CD4-positive, CD25-positive, alpha-beta regulatory T cell (primary cell): ENCODE results near the gene ESRRB. TPM values are rescaled to one million over a fixed set of nuclear protein-coding genes. Genes with fewer than 3 reads are reported as not detected.

Experiments used
- ATAC-seq, 2 donors: fragments of 150-1000 bp; cut with Tn5 transposase; one replicate each; pipeline ENCODE4 v1.10.0; 2021; ENCODE audit warnings: low read depth in 2 of 2, moderate number of reproducible peaks in 2 of 2, moderate library complexity in 1 of 2
- DNase-seq, 3 donors: peaks; one replicate each; pipeline versions ENCODE4 v3.0.0 to v3.0.0-alpha.2; 2012 to 2022; ENCODE audit warnings: mixed read lengths in 1 of 3
- H3K27ac ChIP-seq: one replicate; pipeline ENCODE4 v1.7.0; 2013; ENCODE audit warnings: mild to moderate bottlenecking, low read length; ENCODE audit not compliant: insufficient read depth, poor library complexity, severe bottlenecking
- H3K27me3 ChIP-seq: one replicate; pipeline ENCODE4 v1.7.0; 2013; ENCODE audit warnings: low read length; ENCODE audit not compliant: control insufficient read depth, insufficient read depth
- H3K36me3 ChIP-seq: one replicate; pipeline ENCODE4 v1.7.0; 2013; ENCODE audit warnings: mild to moderate bottlenecking, low read length, moderate library complexity; ENCODE audit not compliant: control insufficient read depth, insufficient read depth
- H3K4me1 ChIP-seq: 2 replicates; pipeline ENCODE4 v1.7.0; 2013; ENCODE audit warnings: mild to moderate bottlenecking, low read length; ENCODE audit not compliant: insufficient read depth, control insufficient read depth, poor library complexity, severe bottlenecking
- H3K4me3 ChIP-seq: one replicate; pipeline ENCODE4 v1.7.0; 2013; ENCODE audit warnings: low read depth, mild to moderate bottlenecking, low read length, moderate library complexity
- H3K9me3 ChIP-seq, 2 experiments: 1 replicate in 1 of 2; 2 replicates in 1 of 2; pipeline ENCODE4 v1.7.0; 2013; ENCODE audit warnings: low read length in 2 of 2, mild to moderate bottlenecking in 1 of 2, moderate library complexity in 1 of 2; ENCODE audit not compliant: control insufficient read depth in 2 of 2
- H3K27ac Mint-ChIP-seq, 3 donors: one replicate each; pipeline ENCODE4 v1.8.0; 2020 to 2022; ENCODE audit warnings: mild to moderate bottlenecking in 3 of 3, mixed read lengths in 3 of 3, moderate library complexity in 2 of 3
- H3K27me3 Mint-ChIP-seq: one replicate; pipeline ENCODE4 v1.8.0; 2022; ENCODE audit warnings: mild to moderate bottlenecking, mixed read lengths
- H3K36me3 Mint-ChIP-seq: one replicate; pipeline ENCODE4 v1.8.0; 2020; ENCODE audit warnings: mixed read lengths
- H3K4me1 Mint-ChIP-seq, 4 donors: one replicate each; pipeline ENCODE4 v1.8.0; 2020 to 2022; ENCODE audit warnings: mixed read lengths in 4 of 4, mild to moderate bottlenecking in 1 of 4
- H3K4me3 Mint-ChIP-seq, 4 donors: one replicate each; pipeline ENCODE4 v1.8.0; 2020 to 2022; ENCODE audit warnings: mild to moderate bottlenecking in 4 of 4, mixed read lengths in 4 of 4, moderate library complexity in 3 of 4
- H3K9me3 Mint-ChIP-seq, 7 donors: one replicate each; pipeline ENCODE4 v1.8.0; 2020 to 2022; ENCODE audit warnings: mixed read lengths in 7 of 7, mild to moderate bottlenecking in 3 of 7, moderate library complexity in 2 of 7
- polyA plus RNA-seq, 4 donors: library from polyadenylated mRNA; unstranded; fragments of 300-500 nt; fragmentation: Illumina TruSeq; gene quantifications; one replicate each; pipeline ENCODE4 v1.2.3, GENCODE V29; 2021
- total RNA-seq: library from RNA; stranded (reverse); gene quantifications from one replicate; pipeline ENCODE4 v1.2.3, GENCODE V29; 2022

Gene ESRRB
- total and polyA plus RNA-seq, 5 donors from 2014 or later, result not detected

DNA sequence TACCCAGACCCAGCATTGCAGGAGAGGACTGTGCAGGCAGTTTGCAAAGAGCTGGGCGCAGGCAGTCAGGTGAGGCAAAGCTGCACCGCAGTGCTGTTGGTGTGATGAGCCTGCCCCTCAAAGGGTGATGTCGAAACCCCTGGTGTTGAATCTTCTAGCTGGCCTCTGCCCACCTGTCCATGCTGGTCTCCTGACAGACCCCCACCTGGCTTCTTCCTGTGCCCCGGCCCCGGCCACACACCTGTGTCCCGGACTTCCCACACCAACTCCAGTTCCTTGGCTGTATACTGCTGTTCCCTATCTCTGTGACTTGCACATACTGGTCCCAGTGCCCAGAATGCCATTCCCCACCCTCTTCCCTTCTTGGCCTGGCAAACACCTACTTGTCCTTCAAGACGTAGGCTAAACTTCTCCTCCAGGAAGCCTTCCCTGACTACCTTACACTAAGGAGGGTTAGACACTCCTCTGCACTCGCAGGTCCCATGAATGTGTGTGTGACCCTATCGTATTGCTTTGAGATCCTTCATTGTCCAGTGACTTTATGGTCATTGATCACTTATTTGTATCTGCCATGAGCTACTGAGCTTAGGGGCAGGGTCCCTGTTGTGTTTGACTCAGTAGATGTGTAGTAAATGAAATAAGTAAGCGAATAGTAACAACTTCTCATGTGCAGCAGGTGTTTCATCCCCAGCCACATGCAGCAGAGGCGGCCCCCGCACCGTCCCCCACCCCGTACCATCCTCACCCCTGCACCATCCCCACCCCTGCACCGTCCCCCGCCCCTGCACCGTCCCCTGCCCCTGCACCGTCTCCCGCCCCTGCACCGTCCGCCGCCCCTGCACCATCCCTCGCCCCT lies 37.4 kb downstream of the ESRRB start:
- no peak overlapping the region for H3K27ac Mint-ChIP-seq
- peaks cover 4% of the 10 kb centered on the region for H3K27me3 ChIP-seq
- H3K4me3 Mint-ChIP-seq, result no peak overlapping the region
- H3K36me3 Mint-ChIP-seq, result no peaks in the 10 kb centered on the region
- H3K9me3 ChIP-seq, result no peaks in the 10 kb centered on the region
- DNase-seq, result no peak
- no peaks in the 10 kb centered on the region for H3K4me1 ChIP-seq
- ATAC-seq, result no peak
- peaks cover 0 to 4% (median 0%) of the 10 kb centered on the region in 4 donors for H3K4me1 Mint-ChIP-seq
- H3K36me3 ChIP-seq, result no peaks in the 10 kb centered on the region
- no peak overlapping the region for H3K4me3 ChIP-seq
- H3K27ac ChIP-seq, result no peak overlapping the region
- H3K27me3 Mint-ChIP-seq, result peaks cover 36% of the 10 kb centered on the region
- peaks cover 0 to 5% (median 0%) of the 10 kb centered on the region in 7 donors for H3K9me3 Mint-ChIP-seq

DNA sequence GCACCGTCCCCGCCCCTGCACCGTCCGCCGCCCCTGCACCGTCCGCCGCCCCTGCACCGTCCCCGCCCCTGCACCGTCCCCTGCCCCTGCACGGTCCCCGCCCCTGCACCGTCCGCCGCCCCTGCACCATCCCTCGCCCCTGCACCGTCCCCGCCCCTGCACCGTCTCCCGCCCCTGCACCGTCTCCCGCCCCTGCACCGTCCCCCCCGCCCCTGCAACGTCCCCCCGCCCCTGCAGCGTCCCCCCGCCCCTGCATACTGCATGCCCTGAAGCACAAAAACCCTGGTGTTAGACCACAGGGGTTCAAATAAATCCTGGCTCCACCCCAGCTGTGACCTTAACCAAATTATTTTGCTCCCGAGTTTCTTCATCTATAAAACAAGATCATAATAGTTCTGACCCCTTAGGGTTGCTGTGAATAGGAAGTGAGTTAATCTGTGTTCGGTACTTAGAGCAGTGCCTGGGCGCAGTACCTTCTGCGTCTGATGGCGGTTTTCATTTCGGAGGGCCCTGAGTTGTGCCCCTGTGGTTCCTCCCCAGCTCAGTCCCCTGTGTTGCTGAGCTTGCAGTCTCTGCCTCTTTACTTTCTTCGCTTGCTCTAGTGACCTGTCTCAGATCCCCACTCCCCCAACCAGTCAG lies 38.1 kb downstream of the ESRRB start:
- Mint-ChIP-seq H3K4me1 (peaks cover 0 to 4% (median 0%) of the 10 kb centered on the region in 4 donors), H3K27me3 (peaks cover 36% of the 10 kb centered on the region), H3K36me3 (no peaks in the 10 kb centered on the region), H3K9me3 (peaks cover 0 to 5% (median 0%) of the 10 kb centered on the region in 7 donors), H3K4me3 (no peak overlapping the region), H3K27ac (no peak overlapping the region)
- Histone ChIP-seq H3K27me3 (peaks cover 4% of the 10 kb centered on the region), H3K9me3 (no peaks in the 10 kb centered on the region), H3K36me3 (no peaks in the 10 kb centered on the region), H3K4me3 (no peak overlapping the region), H3K27ac (no peak overlapping the region), H3K4me1 (no peaks in the 10 kb centered on the region)
- no peak for DNase-seq
- ATAC-seq, result no peak

DNA sequence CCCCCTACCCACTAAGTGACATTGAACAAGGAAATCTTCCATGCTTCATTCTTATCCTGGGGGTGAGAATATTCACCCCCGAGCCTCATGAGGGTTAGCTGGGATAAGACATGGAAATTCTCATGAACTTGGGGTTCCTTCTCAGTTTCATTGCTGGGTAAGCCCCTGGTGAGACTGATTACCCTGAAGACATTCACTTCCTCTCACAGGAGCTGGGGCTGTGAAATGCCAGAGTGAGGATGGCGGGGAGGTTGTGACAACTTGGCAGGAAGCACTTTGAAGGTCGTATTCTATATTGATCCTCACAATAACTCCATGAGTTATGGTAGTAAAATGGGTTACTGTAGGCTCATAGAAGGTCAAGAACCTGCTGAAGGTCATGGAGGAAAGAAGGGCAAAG lies 43.5 kb downstream of the ESRRB start:
- H3K36me3 ChIP-seq, result no peaks in the 10 kb centered on the region
- no peak for ATAC-seq
- no peaks in the 10 kb centered on the region for H3K4me1 ChIP-seq
- DNase-seq, result no peak
- Mint-ChIP-seq H3K4me3 (no peak overlapping the region), H3K27me3 (peaks cover 20% of the 10 kb centered on the region), H3K27ac (no peak overlapping the region), H3K36me3 (no peaks in the 10 kb centered on the region), H3K9me3 (peaks cover 0 to 5% (median 0%) of the 10 kb centered on the region in 7 donors), H3K4me1 (no peaks in the 10 kb centered on the region)
- no peaks in the 10 kb centered on the region for H3K9me3 ChIP-seq
- no peak overlapping the region for H3K27ac ChIP-seq
- H3K27me3 ChIP-seq, result no peaks in the 10 kb centered on the region
- no peak overlapping the region for H3K4me3 ChIP-seq

DNA sequence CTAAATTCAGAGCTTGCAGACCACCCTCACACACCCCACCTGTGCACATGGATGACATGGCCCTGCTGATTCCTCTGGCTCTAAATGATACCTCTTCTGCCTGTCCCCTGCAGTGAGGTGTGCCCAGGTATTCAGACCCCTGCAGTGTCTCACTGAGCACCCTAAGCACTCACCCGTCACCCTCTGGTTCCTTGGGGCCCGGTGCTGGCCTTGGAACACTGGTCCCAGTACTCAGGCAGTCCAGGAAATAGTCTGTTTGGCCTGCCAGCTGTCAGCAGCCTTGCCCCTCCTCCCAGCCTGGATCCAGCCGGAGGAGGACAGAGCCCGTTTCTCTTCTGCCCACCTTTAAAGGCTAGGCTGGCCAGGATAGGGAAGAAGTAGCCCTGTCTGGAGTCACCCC lies 44.9 kb downstream of the ESRRB start:
- H3K4me1 ChIP-seq, result no peaks in the 10 kb centered on the region
- no peak overlapping the region for H3K27ac ChIP-seq
- Mint-ChIP-seq H3K9me3 (peaks cover 0 to 5% (median 0%) of the 10 kb centered on the region in 7 donors), H3K27me3 (peaks cover 8% of the 10 kb centered on the region), H3K27ac (no peak overlapping the region), H3K36me3 (no peaks in the 10 kb centered on the region), H3K4me3 (no peak overlapping the region), H3K4me1 (no peaks in the 10 kb centered on the region)
- no peaks in the 10 kb centered on the region for H3K27me3 ChIP-seq
- DNase-seq, result no peak
- H3K36me3 ChIP-seq, result no peaks in the 10 kb centered on the region
- no peak overlapping the region for H3K4me3 ChIP-seq
- no peak for ATAC-seq
- H3K9me3 ChIP-seq, result no peaks in the 10 kb centered on the region

DNA sequence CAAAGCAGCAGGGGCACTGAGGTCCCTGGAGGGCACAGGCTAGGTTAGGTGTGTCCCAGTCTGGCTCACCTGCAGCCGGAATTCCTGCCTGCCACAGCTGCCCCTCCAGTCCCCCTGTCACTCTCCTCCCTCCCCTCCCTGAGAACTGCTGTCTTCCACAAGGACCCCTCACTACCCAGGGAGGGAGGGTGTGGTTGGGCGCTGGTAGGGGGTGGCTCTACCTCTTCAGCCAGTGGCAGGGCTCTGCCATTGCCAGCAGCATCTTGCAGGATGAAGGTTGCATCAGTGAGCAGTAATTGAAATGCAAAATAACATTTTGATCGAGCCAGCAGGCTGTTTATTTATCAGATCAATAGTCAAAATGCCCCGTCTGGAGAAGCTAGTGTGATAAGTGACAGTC lies 45.7 kb downstream of the ESRRB start:
- H3K36me3 Mint-ChIP-seq, result no peaks in the 10 kb centered on the region
- no peak overlapping the region for H3K4me3 Mint-ChIP-seq
- Histone ChIP-seq H3K27ac (no peak overlapping the region), H3K27me3 (no peaks in the 10 kb centered on the region), H3K4me3 (no peak overlapping the region), H3K4me1 (no peaks in the 10 kb centered on the region), H3K36me3 (no peaks in the 10 kb centered on the region), H3K9me3 (no peaks in the 10 kb centered on the region)
- H3K27ac Mint-ChIP-seq, result no peak overlapping the region
- no peak for DNase-seq
- peaks cover 4% of the 10 kb centered on the region for H3K27me3 Mint-ChIP-seq
- no peaks in the 10 kb centered on the region for H3K4me1 Mint-ChIP-seq
- H3K9me3 Mint-ChIP-seq, result peaks cover 0 to 3% (median 0%) of the 10 kb centered on the region in 7 donors
- no peak for ATAC-seq

DNA sequence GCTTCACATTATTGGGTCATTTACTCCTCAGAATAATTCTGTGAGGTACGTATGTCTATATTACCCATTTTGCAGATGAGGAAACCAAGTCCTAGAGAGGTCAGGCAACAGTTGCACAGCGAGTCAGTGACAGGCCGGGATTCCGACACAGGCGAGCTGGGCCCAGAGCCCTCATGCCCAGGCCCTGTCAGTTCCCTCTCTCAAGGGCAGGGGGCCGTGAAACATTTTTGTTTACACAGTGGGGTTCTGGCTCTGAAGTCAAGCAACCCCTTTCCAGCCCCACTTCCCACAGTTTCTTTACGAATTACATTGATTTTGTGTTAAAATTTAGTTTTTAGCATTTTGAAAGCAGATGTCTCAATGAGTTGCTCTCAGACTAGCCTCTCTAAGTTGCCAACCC lies 46.7 kb downstream of the ESRRB start:
- no peak overlapping the region for H3K4me3 Mint-ChIP-seq
- no peaks in the 10 kb centered on the region for H3K4me1 ChIP-seq
- peaks cover 0 to 2% (median 0%) of the 10 kb centered on the region in 7 donors for H3K9me3 Mint-ChIP-seq

DNA sequence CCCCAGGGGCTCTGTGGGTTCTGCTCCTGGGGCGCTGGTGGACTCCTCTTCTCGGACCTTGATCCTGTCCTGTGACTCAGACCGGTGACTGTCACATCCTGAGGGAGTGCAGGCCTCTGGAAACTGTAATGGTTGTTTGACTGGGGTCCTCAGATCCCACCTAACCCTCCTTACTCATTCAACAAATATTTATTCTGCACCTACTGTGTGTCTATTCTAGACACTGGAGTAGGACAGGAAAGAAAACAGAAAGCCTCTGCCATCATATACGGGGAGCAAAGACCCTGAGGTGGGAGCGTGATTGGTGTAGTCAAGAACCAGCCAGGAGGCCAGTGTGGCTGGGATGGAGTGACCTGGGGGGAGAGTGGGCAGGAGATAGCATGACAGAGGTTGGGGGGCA lies 47.6 kb downstream of the ESRRB start:
- no peaks in the 10 kb centered on the region for H3K36me3 ChIP-seq
- Mint-ChIP-seq H3K9me3 (peaks cover 0 to 2% (median 0%) of the 10 kb centered on the region in 7 donors), H3K36me3 (no peaks in the 10 kb centered on the region), H3K27me3 (peaks cover 5% of the 10 kb centered on the region), H3K27ac (no peak overlapping the region), H3K4me3 (no peak overlapping the region), H3K4me1 (no peaks in the 10 kb centered on the region)
- DNase-seq, result no peak
- H3K27me3 ChIP-seq, result peaks cover 3% of the 10 kb centered on the region
- no peak overlapping the region for H3K4me3 ChIP-seq
- H3K9me3 ChIP-seq, result no peaks in the 10 kb centered on the region
- H3K4me1 ChIP-seq, result no peaks in the 10 kb centered on the region
- ATAC-seq, result no peak
- no peak overlapping the region for H3K27ac ChIP-seq

More for the DNA sequence above, 46.7 kb downstream of the ESRRB start:
- Histone ChIP-seq H3K27me3 (peaks cover 3% of the 10 kb centered on the region), H3K36me3 (no peaks in the 10 kb centered on the region), H3K27ac (no peak overlapping the region), H3K9me3 (no peaks in the 10 kb centered on the region), H3K4me3 (no peak overlapping the region)
- DNase-seq (no peak), ATAC-seq (no peak)
- Mint-ChIP-seq H3K4me1 (no peaks in the 10 kb centered on the region), H3K36me3 (no peaks in the 10 kb centered on the region), H3K27me3 (peaks cover 5% of the 10 kb centered on the region), H3K27ac (no peak overlapping the region)
